ENCODE data around the gene FBXL20. TPM values are rescaled to one million over a fixed set of nuclear protein-coding genes. Genes with fewer than 3 reads are reported as not detected.

The FBXL20 gene
- total and polyA plus RNA-seq, 8 donors, result 2.5 to 15.5 (median 7.0) TPM

DNA sequence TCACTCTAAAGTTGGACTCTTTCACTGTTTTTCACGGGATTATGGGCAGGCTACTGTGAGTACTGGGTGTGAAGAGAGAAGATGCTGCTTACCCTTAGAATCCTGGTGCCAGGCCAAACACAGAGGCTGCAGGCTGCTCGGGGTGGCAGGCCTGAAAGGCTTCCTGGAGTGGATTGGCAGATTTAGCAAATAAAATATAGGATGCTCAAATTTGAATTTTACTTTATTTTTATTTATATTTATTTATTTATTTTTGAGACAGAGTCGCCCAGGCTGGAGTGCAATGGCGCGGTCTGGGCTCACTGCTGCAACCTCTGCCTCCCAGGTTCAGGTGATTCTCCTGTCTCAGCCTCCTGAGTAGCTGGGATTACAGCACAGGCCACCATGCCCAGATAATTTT lies 160.8 kb downstream of the FBXL20 start:
- DNase-seq (no peak), FAIRE-seq (no peak), ATAC-seq (no peak)
- 66 to 81% methylated on average over 5 of the region's 5 CpGs for WGBS, 2 donors
- no peaks in the 10 kb centered on the region for H3K27me3 ChIP-seq
- H3K4me3 ChIP-seq, result no peak overlapping the region
- TF ChIP-seq, protein P1, sequence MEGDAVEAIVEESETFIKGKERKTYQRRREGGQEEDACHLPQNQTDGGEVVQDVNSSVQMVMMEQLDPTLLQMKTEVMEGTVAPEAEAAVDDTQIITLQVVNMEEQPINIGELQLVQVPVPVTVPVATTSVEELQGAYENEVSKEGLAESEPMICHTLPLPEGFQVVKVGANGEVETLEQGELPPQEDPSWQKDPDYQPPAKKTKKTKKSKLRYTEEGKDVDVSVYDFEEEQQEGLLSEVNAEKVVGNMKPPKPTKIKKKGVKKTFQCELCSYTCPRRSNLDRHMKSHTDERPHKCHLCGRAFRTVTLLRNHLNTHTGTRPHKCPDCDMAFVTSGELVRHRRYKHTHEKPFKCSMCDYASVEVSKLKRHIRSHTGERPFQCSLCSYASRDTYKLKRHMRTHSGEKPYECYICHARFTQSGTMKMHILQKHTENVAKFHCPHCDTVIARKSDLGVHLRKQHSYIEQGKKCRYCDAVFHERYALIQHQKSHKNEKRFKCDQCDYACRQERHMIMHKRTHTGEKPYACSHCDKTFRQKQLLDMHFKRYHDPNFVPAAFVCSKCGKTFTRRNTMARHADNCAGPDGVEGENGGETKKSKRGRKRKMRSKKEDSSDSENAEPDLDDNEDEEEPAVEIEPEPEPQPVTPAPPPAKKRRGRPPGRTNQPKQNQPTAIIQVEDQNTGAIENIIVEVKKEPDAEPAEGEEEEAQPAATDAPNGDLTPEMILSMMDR (IDR thresholded peaks at IDR 0.05), result no peak
- intact Hi-C loops (cut with DNase I), result no loop called here
- H3K9me3 ChIP-seq, result no peaks in the 10 kb centered on the region
- H3K27ac ChIP-seq, result no peak overlapping the region
- no peaks in the 10 kb centered on the region for H3K36me3 ChIP-seq
- H3K4me1 ChIP-seq, result no peaks in the 10 kb centered on the region

DNA sequence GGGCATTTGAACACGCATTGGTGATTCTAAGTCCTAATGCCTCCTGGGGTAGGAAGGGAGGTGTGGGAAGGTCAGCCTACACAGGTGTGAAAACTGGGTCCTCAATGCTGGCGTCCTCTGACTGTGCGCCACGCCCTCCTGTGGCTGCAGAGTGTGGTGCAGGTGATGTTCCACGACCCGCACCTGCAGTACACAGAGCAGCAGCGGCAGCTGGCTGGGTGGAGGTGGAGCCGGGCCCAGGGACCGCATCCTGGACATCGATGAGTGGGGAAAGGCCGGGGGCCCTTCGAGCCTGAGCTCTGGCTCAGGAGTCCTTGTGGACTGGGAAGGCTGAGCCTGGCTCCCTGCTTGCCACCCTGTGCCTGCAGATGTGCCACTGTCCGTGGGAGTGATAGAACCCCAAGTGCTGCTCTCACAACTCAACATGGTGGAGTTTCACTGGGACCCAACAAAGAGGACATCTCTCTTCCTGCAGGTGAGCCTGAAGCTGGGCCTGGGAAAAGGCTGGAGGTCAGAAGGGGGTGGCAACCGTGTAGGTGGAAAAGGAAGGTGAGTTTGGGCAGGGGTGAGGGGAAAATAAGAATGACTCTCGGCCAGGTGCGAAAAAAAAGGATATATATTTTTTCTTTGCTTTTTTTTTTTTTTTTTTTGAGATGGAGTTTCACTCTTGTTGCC lies 161.6 kb downstream of the FBXL20 start:
- TF ChIP-seq, protein P1 (IDR thresholded peaks at IDR 0.05), result peak; percentile 25 to 52 (median 46)
- Histone ChIP-seq H3K27me3 (no peaks in the 10 kb centered on the region), H3K27ac (no peak overlapping the region), H3K9me3 (no peaks in the 10 kb centered on the region), H3K36me3 (no peaks in the 10 kb centered on the region), H3K4me3 (no peak overlapping the region), H3K4me1 (no peaks in the 10 kb centered on the region)
- DNase-seq (peak in 5 of 6 donors; percentile 30 to 81 (median 60)), FAIRE-seq (no peak), ATAC-seq (peak; percentile 60 to 83 (median 82))
- intact Hi-C loops (cut with DNase I), result loop anchor here in 2 of 3 donors (10.0 kb wide), 1 partner anchor 265 kb away; no protein-coding TSS in a partner anchor
- WGBS, 2 donors, result 17 to 18% methylated on average over 16 of the region's 16 CpGs

DNA sequence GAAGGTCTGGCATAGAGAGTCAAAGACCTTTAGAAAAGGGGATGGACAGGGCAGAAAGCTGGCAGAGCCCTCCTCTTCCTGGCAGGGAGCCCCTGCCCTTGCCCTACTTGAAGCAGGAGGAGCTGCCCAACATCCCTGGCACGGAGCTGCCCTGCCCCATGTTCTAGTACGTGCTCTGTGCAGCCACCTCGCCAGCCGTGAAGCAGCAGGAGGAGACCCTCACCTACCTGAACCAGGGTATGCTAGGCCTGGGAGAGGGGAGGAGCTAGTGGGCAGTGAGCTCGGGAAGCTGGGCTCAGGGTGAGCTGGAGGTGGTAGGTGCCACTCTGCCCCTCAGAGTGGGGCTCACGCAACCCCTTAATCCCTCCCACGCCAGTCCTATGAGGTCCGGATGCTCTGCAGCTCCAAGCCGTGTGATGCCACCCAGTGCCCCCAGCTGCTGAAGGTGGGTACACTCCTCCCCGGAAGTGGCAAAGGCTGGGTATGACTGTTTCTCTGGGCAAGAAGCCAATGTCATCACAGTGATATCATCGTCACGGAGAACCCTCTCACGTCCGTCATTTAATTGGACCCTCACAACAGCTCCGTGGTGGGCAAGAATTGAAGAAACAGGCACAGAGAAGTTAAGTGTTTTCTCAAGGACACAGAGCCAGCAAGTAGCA lies 163.0 kb downstream of the FBXL20 start:
- H3K27me3 ChIP-seq, result peaks cover 0 to under 1% (median 0%) of the 10 kb centered on the region in 4 donors
- WGBS, 2 donors, result 28 to 34% methylated on average over 15 of the region's 15 CpGs
- TF ChIP-seq, protein P1 (IDR thresholded peaks at IDR 0.05), result no peak
- intact Hi-C loops (cut with DNase I), result loop anchor here in 2 of 3 donors (10.0 kb wide), 1 partner anchor 264 kb away; no protein-coding TSS in a partner anchor
- DNase-seq (peak in 1 of 6 donors; percentile 53), FAIRE-seq (no peak), ATAC-seq (peak in 3 of 4 donors; percentile 30 to 75 (median 56))
- H3K27ac ChIP-seq, result no peak overlapping the region
- H3K36me3 ChIP-seq, result no peaks in the 10 kb centered on the region
- H3K4me3 ChIP-seq, result no peak overlapping the region
- no peaks in the 10 kb centered on the region for H3K9me3 ChIP-seq
- H3K4me1 ChIP-seq, result no peaks in the 10 kb centered on the region

DNA sequence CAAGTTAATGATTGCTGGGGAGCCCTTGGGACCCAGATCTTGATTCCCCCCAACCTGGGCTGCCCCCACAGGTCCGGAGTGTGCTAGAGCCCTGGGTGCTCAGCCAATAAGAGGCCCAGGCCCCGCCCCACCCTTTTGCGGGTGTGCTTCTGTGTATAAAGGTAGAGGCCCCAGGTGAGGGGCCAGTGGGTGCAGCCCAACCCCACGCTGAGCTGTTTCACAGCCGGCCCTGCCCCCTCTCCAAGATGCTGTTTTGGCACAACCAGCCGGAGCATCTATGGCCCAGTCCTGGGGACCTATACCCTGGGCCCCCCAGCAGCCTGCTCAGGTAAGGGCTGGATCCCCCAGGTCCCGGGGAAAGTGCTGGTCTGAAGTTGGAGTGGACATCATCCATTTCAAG lies 163.8 kb downstream of the FBXL20 start:
- FAIRE-seq, result no peak
- no peaks in the 10 kb centered on the region for H3K9me3 ChIP-seq
- peak in 1 of 6 donors; percentile 48 for DNase-seq
- no peak overlapping the region for H3K4me3 ChIP-seq
- intact Hi-C loops (cut with DNase I), result loop anchor here in 2 of 3 donors (10.0 kb wide), 1 partner anchor 263 kb away; no protein-coding TSS in a partner anchor
- H3K27ac ChIP-seq, result no peak overlapping the region
- no peak for ATAC-seq
- WGBS, 2 donors, result 69 to 71% methylated on average over 7 of the region's 7 CpGs
- no peaks in the 10 kb centered on the region for H3K36me3 ChIP-seq
- H3K4me1 ChIP-seq, result no peaks in the 10 kb centered on the region
- TF ChIP-seq, protein P1 (IDR thresholded peaks at IDR 0.05), result no peak
- peaks cover 0 to 3% (median 0%) of the 10 kb centered on the region in 4 donors for H3K27me3 ChIP-seq
